Neural cell (in vitro differentiated cells): ENCODE data around the gene DNM1L. TPM values are rescaled to one million over a fixed set of nuclear protein-coding genes. Genes with fewer than 3 reads are reported as not detected.

Experiments used
- H2AFZ ChIP-seq: fragments of 200-600, 300-800 bp; sonication (generic), shearing (Covaris generic); 2 replicates; pipeline ENCODE4 v1.6.0; 2014; ENCODE audit warnings: low read depth, mild to moderate bottlenecking, antibody characterized with exemption, low read length, moderate library complexity
- H3F3A ChIP-seq: fragments of 200-600 bp; shearing (Covaris generic); 2 replicates; pipeline ENCODE4 v1.6.1; 2016; ENCODE audit warnings: mild to moderate bottlenecking, moderate library complexity, mixed read lengths, antibody characterized with exemption, low read length; ENCODE audit not compliant: insufficient read depth, poor library complexity, severe bottlenecking
- H3K27ac ChIP-seq: fragments of 200-600, 300-800 bp; sonication (generic), shearing (Covaris generic); 2 replicates; pipeline ENCODE4 v1.5.1; 2014; ENCODE audit warnings: mild to moderate bottlenecking, low read length, moderate library complexity
- H3K27me3 ChIP-seq: fragments of 300-800, 200-600 bp; sonication (generic), shearing (Covaris generic); 2 replicates; pipeline ENCODE4 v1.6.0; 2014; ENCODE audit warnings: mild to moderate bottlenecking, low read depth, low read length, moderate library complexity; ENCODE audit not compliant: insufficient read depth
- H3K36me3 ChIP-seq: fragments of 300-800, 200-600 bp; sonication (generic), shearing (Covaris generic); 2 replicates; pipeline ENCODE4 v1.5.1; 2014; ENCODE audit warnings: mild to moderate bottlenecking, antibody characterized with exemption, low read length, moderate library complexity; ENCODE audit not compliant: insufficient read depth
- H3K4me2 ChIP-seq: fragments of 300-800, 200-600 bp; sonication (generic), shearing (Covaris generic); 2 replicates; pipeline ENCODE4 v1.6.0; 2014; ENCODE audit warnings: mild to moderate bottlenecking, low read length
- H3K4me3 ChIP-seq: fragments of 300-800, 200-600 bp; sonication (generic), shearing (Covaris generic); 2 replicates; pipeline ENCODE4 v1.5.1; 2014; ENCODE audit warnings: mild to moderate bottlenecking, low read length, moderate library complexity
- H3K79me2 ChIP-seq: fragments of 200-600 bp; shearing (Covaris generic); replicated peaks from 2 replicates; pipeline ENCODE4 v1.6.0; 2014; ENCODE audit warnings: mild to moderate bottlenecking, low read length, moderate library complexity; ENCODE audit not compliant: insufficient read depth
- H3K9ac ChIP-seq: fragments of 300-800, 200-600 bp; sonication (generic), shearing (Covaris generic); 2 replicates; pipeline ENCODE4 v1.6.1; 2016; ENCODE audit warnings: mild to moderate bottlenecking, low read length, mixed read lengths
- H3K9me2 ChIP-seq: fragments of 200-600 bp; shearing (Covaris generic); 2 replicates; pipeline ENCODE4 v1.6.1; 2016; ENCODE audit warnings: mild to moderate bottlenecking, low read length, mixed read lengths; ENCODE audit not compliant: insufficient read depth
- H3K9me3 ChIP-seq: fragments of 200-600, 300-800 bp; sonication (generic), shearing (Covaris generic); 2 replicates; pipeline ENCODE4 v1.6.1; 2016; ENCODE audit warnings: mild to moderate bottlenecking, mixed run types, low read length, moderate library complexity, mixed read lengths
- H4K20me1 ChIP-seq: fragments of 200-600 bp; shearing (Covaris generic); 2 replicates; pipeline ENCODE4 v1.6.1; 2016; ENCODE audit warnings: mild to moderate bottlenecking, mixed run types; ENCODE audit not compliant: insufficient read depth
- CTCF ChIP-seq: fragments of 450-650 bp; IDR thresholded peaks from 2 replicates; pipeline ENCODE4 v1.5.1; 2014; ENCODE audit warnings: antibody characterized with exemption, mild to moderate bottlenecking, moderate library complexity; ENCODE audit not compliant: poor library complexity, severe bottlenecking
- EP300 ChIP-seq: fragments of 450-650 bp; conservative IDR thresholded peaks from 2 replicates; pipeline ENCODE4 v1.6.1; 2014; ENCODE audit warnings: antibody characterized with exemption, mild to moderate bottlenecking, moderate library complexity; ENCODE audit not compliant: poor library complexity, severe bottlenecking
- EZH2 ChIP-seq: fragments of 200-600, 300-800 bp; shearing (Covaris generic), sonication (generic); IDR thresholded peaks from 2 replicates; pipeline ENCODE4 v1.6.1; 2014; ENCODE audit warnings: antibody characterized with exemption, low read length, borderline replicate concordance, mild to moderate bottlenecking; ENCODE audit not compliant: insufficient read depth, poor library complexity, severe bottlenecking
- MXI1 ChIP-seq: fragments of 450-650 bp; conservative IDR thresholded peaks from 2 replicates; pipeline ENCODE4 v1.6.1; 2014; ENCODE audit warnings: antibody characterized with exemption, mild to moderate bottlenecking; ENCODE audit not compliant: poor library complexity, severe bottlenecking
- POLR2AphosphoS5 ChIP-seq: IDR thresholded peaks from 2 replicates; pipeline ENCODE4 v1.6.1; 2012
- RAD21 ChIP-seq: fragments of 450-650 bp; conservative IDR thresholded peaks from 2 replicates; pipeline ENCODE4 v1.6.1; 2014; ENCODE audit warnings: antibody characterized with exemption, mild to moderate bottlenecking, moderate library complexity
- REST ChIP-seq: IDR thresholded peaks from 2 replicates; pipeline ENCODE4 v1.6.1; 2012; ENCODE audit warnings: borderline replicate concordance
- SMC3 ChIP-seq: fragments of 450-650 bp; conservative IDR thresholded peaks from 2 replicates; pipeline ENCODE4 v1.6.1; 2014; ENCODE audit warnings: antibody characterized with exemption, mild to moderate bottlenecking, moderate library complexity; ENCODE audit not compliant: poor library complexity
- TAF1 ChIP-seq: IDR thresholded peaks from 2 replicates; pipeline ENCODE4 v1.6.1; 2012; ENCODE audit warnings: low read depth
- polyA plus RNA-seq: library from polyadenylated mRNA; depleted of rRNA; stranded (reverse); fragments of >200 nt; gene quantifications from 2 replicates; pipeline ENCODE4 v1.2.3, GENCODE V29; 2014

DNM1L gene
- polyA plus RNA-seq, 1 donor from 2014 or later = 182 TPM

- Histone ChIP-seq H3K27ac (no peak overlapping the region), H3K9me3 (no peaks in the 10 kb centered on the region), H3K27me3 (no peaks in the 10 kb centered on the region), H4K20me1 (no peaks in the 10 kb centered on the region), H3F3A (no peaks in the 10 kb centered on the region), H3K4me2 (no peak overlapping the region), H2AFZ (no peak overlapping the region), H3K9me2 (no peaks in the 10 kb centered on the region), H3K36me3 (no peaks in the 10 kb centered on the region), H3K4me3 (no peak overlapping the region), H3K79me2 (peaks cover 80% of the 10 kb centered on the region), H3K9ac (no peak overlapping the region)
- no peak for TF ChIP-seq CTCF
- TF ChIP-seq EP300 = no peak
- TF ChIP-seq REST = no peak
- no peak for TF ChIP-seq SMC3
- TF ChIP-seq RAD21 = no peak
- TF ChIP-seq EZH2 = no peak
- TF ChIP-seq POLR2AphosphoS5 = no peak
- TF ChIP-seq MXI1 = no peak
- TF ChIP-seq TAF1 = no peak
Observed at GRCh38 chr12:32692358-32692757, 13.3 kb downstream of the DNM1L start.

DNA sequence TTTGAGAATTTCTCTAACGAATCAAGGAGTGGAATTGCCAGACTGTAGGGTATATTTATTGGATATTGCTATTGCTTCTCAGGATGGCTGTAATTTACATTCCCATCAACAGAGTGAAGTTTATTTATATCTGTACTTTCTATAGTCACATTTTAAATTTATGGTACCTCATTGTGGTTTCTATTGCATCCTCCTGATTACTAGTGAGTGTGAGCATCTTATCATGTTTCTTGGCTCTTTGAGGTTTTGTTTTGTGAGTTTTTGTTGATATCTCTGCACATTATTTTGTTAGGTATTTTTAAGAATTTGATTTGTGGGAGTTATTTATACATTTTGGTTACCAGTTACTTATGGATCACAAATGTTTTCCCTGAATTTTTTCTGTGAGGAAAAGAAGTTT is 13.9 kb downstream of the DNM1L start:
- Histone ChIP-seq H3K4me2 (no peak overlapping the region), H3K36me3 (no peaks in the 10 kb centered on the region), H3K4me3 (no peak overlapping the region), H2AFZ (no peak overlapping the region), H3K79me2 (peaks cover 79% of the 10 kb centered on the region), H3K9ac (no peak overlapping the region), H4K20me1 (no peaks in the 10 kb centered on the region), H3F3A (no peaks in the 10 kb centered on the region), H3K9me2 (no peaks in the 10 kb centered on the region), H3K27me3 (no peaks in the 10 kb centered on the region), H3K27ac (no peak overlapping the region), H3K9me3 (no peaks in the 10 kb centered on the region)
- no peak for TF ChIP-seq MXI1
- no peak for TF ChIP-seq POLR2AphosphoS5
- no peak for TF ChIP-seq TAF1
- no peak for TF ChIP-seq EZH2
- no peak for TF ChIP-seq EP300
- no peak for TF ChIP-seq SMC3
- no peak for TF ChIP-seq CTCF
- TF ChIP-seq REST = no peak
- no peak for TF ChIP-seq RAD21
